Bronchial epithelial cell (primary cell): ENCODE measurements around the gene SRGAP3. TPM values are rescaled to one million over a fixed set of nuclear protein-coding genes. Genes with fewer than 3 reads are reported as not detected.

ENCODE experiments used
- DNase-seq: peaks from one replicate; pipeline ENCODE4 v3.0.0-alpha.2; 2010; ENCODE audit warnings: low read depth
- FAIRE-seq: peaks from 2 replicates; lab custom pipeline; 2011; peaks lifted over from hg19 to GRCh38; lab: Jason Lieb, UNC
- H3K27me3 ChIP-seq: 2 replicates; pipeline ENCODE4 v1.5.1; 2011; ENCODE audit warnings: low read length; ENCODE audit not compliant: control insufficient read depth, insufficient read depth
- H3K36me3 ChIP-seq: 2 replicates; pipeline ENCODE4 v1.5.1; 2011; ENCODE audit warnings: low read length; ENCODE audit not compliant: control insufficient read depth, insufficient read depth
- H3K4me3 ChIP-seq: 2 replicates; pipeline ENCODE4 v1.5.1; 2011; ENCODE audit warnings: mild to moderate bottlenecking, low read depth, low read length, control low read depth
- CTCF ChIP-seq: IDR thresholded peaks from 2 replicates; pipeline ENCODE4 v1.5.1; 2011; ENCODE audit warnings: mild to moderate bottlenecking, moderate library complexity, low read length, control low read depth, inconsistent platforms; ENCODE audit not compliant: insufficient read depth, severe bottlenecking
- total RNA-seq: library from RNA; depleted of rRNA; stranded (reverse); fragments of >200 nt; gene quantifications from 2 replicates; pipeline ENCODE4 v1.2.1, GENCODE V29; 2014

SRGAP3 gene
- total RNA-seq, 1 donor from 2014 or later = 30.5 TPM

GRCh38 chr3:9179826-9180763 lies 69.4 kb downstream of the SRGAP3 start:
- FAIRE-seq = peak; percentile 75
- no peak for DNase-seq
- Histone ChIP-seq H3K4me3 (no peak overlapping the region), H3K36me3 (no peaks in the 10 kb centered on the region), H3K27me3 (no peaks in the 10 kb centered on the region)
- no peak for TF ChIP-seq CTCF

- peak; percentile 77 for FAIRE-seq
- Histone ChIP-seq H3K36me3 (peaks cover 1% of the 10 kb centered on the region), H3K4me3 (no peak overlapping the region), H3K27me3 (no peaks in the 10 kb centered on the region)
- no peak for DNase-seq
- no peak for TF ChIP-seq CTCF
These were observed 70.7 kb downstream of the SRGAP3 start for GRCh38 chr3:9178697-9179096.

- H3K36me3 ChIP-seq = peaks cover 1% of the 10 kb centered on the region
- FAIRE-seq (peak; percentile 98), DNase-seq (peak; percentile 92)
- H3K27me3 ChIP-seq = no peaks in the 10 kb centered on the region
- no peak overlapping the region for H3K4me3 ChIP-seq
- no peak for TF ChIP-seq CTCF
These were observed 74.0 kb downstream of the SRGAP3 start for GRCh38 chr3:9175421-9175820.

GRCh38 chr3:9173445-9173844 lies 76.0 kb downstream of the SRGAP3 start:
- FAIRE-seq = no peak
- no peak for TF ChIP-seq CTCF
- H3K36me3 ChIP-seq = peaks cover 1% of the 10 kb centered on the region
- no peak overlapping the region for H3K4me3 ChIP-seq
- no peak for DNase-seq
- H3K27me3 ChIP-seq = no peaks in the 10 kb centered on the region

- DNase-seq = peak; percentile 60
- FAIRE-seq = no peak
- Histone ChIP-seq H3K36me3 (peaks cover 1% of the 10 kb centered on the region), H3K27me3 (no peaks in the 10 kb centered on the region), H3K4me3 (no peak overlapping the region)
- peak; percentile 9 for TF ChIP-seq CTCF
These were observed 76.6 kb downstream of the SRGAP3 start for GRCh38 chr3:9172851-9173321.

- H3K4me3 ChIP-seq = no peak overlapping the region
- no peak for TF ChIP-seq CTCF
- H3K27me3 ChIP-seq = no peaks in the 10 kb centered on the region
- DNase-seq = no peak
- H3K36me3 ChIP-seq = peaks cover 1% of the 10 kb centered on the region
- FAIRE-seq = no peak
These were observed 78.6 kb downstream of the SRGAP3 start for GRCh38 chr3:9170851-9171160.
